Activated T-cell treated with anti-CD3 and anti-CD28 coated beads, Interleukin-2, amount 50 U/mL, for 4 hours (primary cell): ENCODE measurements around the gene KRTAP19-2. TPM values are rescaled to one million over a fixed set of nuclear protein-coding genes. Genes with fewer than 3 reads are reported as not detected.
"Not testable (repeated sequence)": the region's sequence is repeated elsewhere in the genome, so short reads cannot be mapped to it uniquely, and the experiment has no call there.

Experiments
- ATAC-seq, 2 donors: fragments of 200-7000 bp; cut with Tn5 transposase; one replicate each; pipeline ENCODE4 v1.10.0; 2021
- DNase-seq: peaks from one replicate; pipeline ENCODE4 v3.0.0-alpha.2; 2020
- H3K27me3 Mint-ChIP-seq: one replicate; pipeline ENCODE4 v1.8.0; 2021; ENCODE audit warnings: low read depth, mixed read lengths
- H3K36me3 Mint-ChIP-seq: one replicate; pipeline ENCODE4 v1.8.0; 2022; ENCODE audit warnings: mixed read lengths; ENCODE audit not compliant: insufficient read depth
- H3K4me1 Mint-ChIP-seq: one replicate; pipeline ENCODE4 v1.8.0; 2021; ENCODE audit warnings: low read depth, mixed read lengths
- H3K4me3 Mint-ChIP-seq: one replicate; pipeline ENCODE4 v1.8.0; 2021; ENCODE audit warnings: mild to moderate bottlenecking, moderate library complexity, mixed read lengths
- H3K9me3 Mint-ChIP-seq: one replicate; pipeline ENCODE4 v1.8.0; 2021; ENCODE audit warnings: mixed read lengths
- total RNA-seq, 3 donors: library from RNA; stranded (reverse); gene quantifications; one replicate each; pipeline ENCODE4 v1.2.1, GENCODE V29; 2021

Gene KRTAP19-2
- total RNA-seq: not detected

- Mint-ChIP-seq H3K4me3 (no peak within 1 kb of the TSS), H3K36me3 (no peaks in the 10 kb centered on the region), H3K4me1 (no peaks in the 10 kb centered on the region), H3K27me3 (no peaks in the 10 kb centered on the region), H3K9me3 (peaks cover 13% of the 10 kb centered on the region)
- no peak for DNase-seq
- ATAC-seq: no peak
Observed at GRCh38 chr21:30487336-30487735, at the start of gene KRTAP19-2. TSS of gene KRTAP19-2 (minus strand) at chr21:30487436. CDS start at chr21:30487348, 88 bp downstream.

- ATAC-seq: no peak
- H3K36me3 Mint-ChIP-seq: no peaks in the 10 kb centered on the region
- H3K4me3 Mint-ChIP-seq: no peak overlapping the region
- no peaks in the 10 kb centered on the region for H3K4me1 Mint-ChIP-seq
- DNase-seq: no peak
- H3K27me3 Mint-ChIP-seq: no peaks in the 10 kb centered on the region
- no peaks in the 10 kb centered on the region for H3K9me3 Mint-ChIP-seq
Observed at GRCh38 chr21:30518876-30519275, 31.6 kb upstream of the KRTAP19-2 start.

- no peaks in the 10 kb centered on the region for H3K4me1 Mint-ChIP-seq
Observed at GRCh38 chr21:30515681-30516080, 28.4 kb upstream of the KRTAP19-2 start.

GRCh38 chr21:30505621-30506205, 18.5 kb upstream of the KRTAP19-2 start:
- not testable (repeated sequence) for H3K4me3 Mint-ChIP-seq, ATAC-seq, H3K36me3 Mint-ChIP-seq, H3K27me3 Mint-ChIP-seq, DNase-seq, H3K4me1 Mint-ChIP-seq, H3K9me3 Mint-ChIP-seq

More at GRCh38 chr21:30515681-30516080, 28.4 kb upstream of the KRTAP19-2 start:
- Mint-ChIP-seq H3K9me3 (no peaks in the 10 kb centered on the region), H3K27me3 (no peaks in the 10 kb centered on the region), H3K4me3 (no peak overlapping the region), H3K36me3 (no peaks in the 10 kb centered on the region)
- no peak for DNase-seq
- ATAC-seq: no peak

- no peak for DNase-seq
- Mint-ChIP-seq H3K36me3 (no peaks in the 10 kb centered on the region), H3K9me3 (no peaks in the 10 kb centered on the region), H3K27me3 (no peaks in the 10 kb centered on the region), H3K4me1 (no peaks in the 10 kb centered on the region), H3K4me3 (no peak within 1 kb of the TSS)
- no peak for ATAC-seq
Observed at GRCh38 chr21:30502041-30502440, 14.8 kb upstream of the KRTAP19-2 start, which contains the start of gene KRTAP19-5. TSS of gene KRTAP19-5 (minus strand) at chr21:30502141. CDS start at chr21:30502090, 51 bp downstream.

- H3K9me3 Mint-ChIP-seq: no peaks in the 10 kb centered on the region
- H3K4me3 Mint-ChIP-seq: no peak within 1 kb of the TSS
- H3K36me3 Mint-ChIP-seq: no peaks in the 10 kb centered on the region
- no peak for ATAC-seq
- DNase-seq: no peak
- no peaks in the 10 kb centered on the region for H3K27me3 Mint-ChIP-seq
- no peaks in the 10 kb centered on the region for H3K4me1 Mint-ChIP-seq
Observed at GRCh38 chr21:30497065-30497464, 9.8 kb upstream of the KRTAP19-2 start, which contains the start of gene KRTAP19-4. TSS of gene KRTAP19-4 (minus strand) at chr21:30497165. CDS start at chr21:30497110, 55 bp downstream.

- no peak within 1 kb of the TSS for H3K4me3 Mint-ChIP-seq
- peaks cover 1% of the 10 kb centered on the region for H3K9me3 Mint-ChIP-seq
- DNase-seq (no peak), ATAC-seq (no peak)
- no peaks in the 10 kb centered on the region for H3K4me1 Mint-ChIP-seq
- no peaks in the 10 kb centered on the region for H3K36me3 Mint-ChIP-seq
- H3K27me3 Mint-ChIP-seq: no peaks in the 10 kb centered on the region
Observed at GRCh38 chr21:30491963-30492428, 4.8 kb upstream of the KRTAP19-2 start, which contains the start of gene KRTAP19-3. TSS of gene KRTAP19-3 (minus strand) at chr21:30492013. CDS start at chr21:30491957, 56 bp downstream.

- Mint-ChIP-seq H3K27me3 (no peaks in the 10 kb centered on the region), H3K9me3 (peaks cover 13% of the 10 kb centered on the region), H3K36me3 (no peaks in the 10 kb centered on the region), H3K4me3 (no peak overlapping the region), H3K4me1 (no peaks in the 10 kb centered on the region)
- ATAC-seq: no peak
- DNase-seq: no peak
Observed at GRCh38 chr21:30486180-30486579, 1.1 kb downstream of the KRTAP19-2 start.

- H3K27me3 Mint-ChIP-seq: no peaks in the 10 kb centered on the region
- DNase-seq: no peak
- H3K4me1 Mint-ChIP-seq: no peaks in the 10 kb centered on the region
- ATAC-seq: no peak
- no peaks in the 10 kb centered on the region for H3K36me3 Mint-ChIP-seq
- no peak overlapping the region for H3K4me3 Mint-ChIP-seq
- H3K9me3 Mint-ChIP-seq: peaks cover 13% of the 10 kb centered on the region
Observed at GRCh38 chr21:30482130-30482529, 5.1 kb downstream of the KRTAP19-2 start.

GRCh38 chr21:30480145-30480544, 7.1 kb downstream of the KRTAP19-2 start, which contains the start of gene KRTAP19-1:
TSS of gene KRTAP19-1 (minus strand) at chr21:30480367. CDS start at chr21:30480317, 50 bp downstream.
- H3K4me1 Mint-ChIP-seq: no peaks in the 10 kb centered on the region
- DNase-seq (no peak), ATAC-seq (no peak)
- H3K4me3 Mint-ChIP-seq: no peak within 1 kb of the TSS
- peaks cover under 1% of the 10 kb centered on the region for H3K27me3 Mint-ChIP-seq
- H3K9me3 Mint-ChIP-seq: no peaks in the 10 kb centered on the region
- H3K36me3 Mint-ChIP-seq: no peaks in the 10 kb centered on the region

GRCh38 chr21:30479259-30479658, 8.0 kb downstream of the KRTAP19-2 start:
- Mint-ChIP-seq H3K4me1 (no peaks in the 10 kb centered on the region), H3K36me3 (no peaks in the 10 kb centered on the region), H3K4me3 (no peak overlapping the region), H3K27me3 (peaks cover 2% of the 10 kb centered on the region), H3K9me3 (no peaks in the 10 kb centered on the region)
- ATAC-seq (no peak), DNase-seq (no peak)

GRCh38 chr21:30478004-30478403, 9.2 kb downstream of the KRTAP19-2 start:
- Mint-ChIP-seq H3K4me3 (no peak overlapping the region), H3K27me3 (peaks cover 3% of the 10 kb centered on the region), H3K9me3 (no peaks in the 10 kb centered on the region), H3K4me1 (no peaks in the 10 kb centered on the region), H3K36me3 (no peaks in the 10 kb centered on the region)
- ATAC-seq (no peak), DNase-seq (no peak)

GRCh38 chr21:30468900-30469714, 18.1 kb downstream of the KRTAP19-2 start:
- DNase-seq (no peak), ATAC-seq (no peak)
- H3K9me3 Mint-ChIP-seq: peaks cover 3% of the 10 kb centered on the region
- H3K27me3 Mint-ChIP-seq: peaks cover 4% of the 10 kb centered on the region
- H3K36me3 Mint-ChIP-seq: no peaks in the 10 kb centered on the region
- no peak overlapping the region for H3K4me3 Mint-ChIP-seq
- H3K4me1 Mint-ChIP-seq: no peaks in the 10 kb centered on the region

- Mint-ChIP-seq H3K4me3 (no peak overlapping the region), H3K27me3 (peaks cover 5% of the 10 kb centered on the region), H3K4me1 (no peaks in the 10 kb centered on the region), H3K36me3 (no peaks in the 10 kb centered on the region), H3K9me3 (peaks cover 3% of the 10 kb centered on the region)
- ATAC-seq (no peak), DNase-seq (no peak)
Observed at GRCh38 chr21:30463713-30464112, 23.5 kb downstream of the KRTAP19-2 start.
